Left renal pelvis (tissue), 4 donors: Measurements from ENCODE around the gene TRIM59. TPM values are rescaled to one million over a fixed set of nuclear protein-coding genes. Genes with fewer than 3 reads are reported as not detected.
A peak's percentile ranks its signal among the peaks of the same experiment; 100 is the strongest.

Experiments used
- DNase-seq, 4 donors: peaks; one replicate each; pipeline ENCODE4 v3.0.0-alpha.2; 2013; ENCODE audit warnings: low read depth in 4 of 4, low spot score in 3 of 4
- polyA plus RNA-seq, 4 donors: library from polyadenylated mRNA; unstranded; fragments of 120-200 nt; gene quantifications; one replicate each; pipeline ENCODE4 v1.2.1, GENCODE V29; 2013; ENCODE audit not compliant: insufficient read length in 4 of 4

Gene TRIM59
- polyA plus RNA-seq, 4 donors: 15.6 to 18.0 (median 17.5) TPM

DNA sequence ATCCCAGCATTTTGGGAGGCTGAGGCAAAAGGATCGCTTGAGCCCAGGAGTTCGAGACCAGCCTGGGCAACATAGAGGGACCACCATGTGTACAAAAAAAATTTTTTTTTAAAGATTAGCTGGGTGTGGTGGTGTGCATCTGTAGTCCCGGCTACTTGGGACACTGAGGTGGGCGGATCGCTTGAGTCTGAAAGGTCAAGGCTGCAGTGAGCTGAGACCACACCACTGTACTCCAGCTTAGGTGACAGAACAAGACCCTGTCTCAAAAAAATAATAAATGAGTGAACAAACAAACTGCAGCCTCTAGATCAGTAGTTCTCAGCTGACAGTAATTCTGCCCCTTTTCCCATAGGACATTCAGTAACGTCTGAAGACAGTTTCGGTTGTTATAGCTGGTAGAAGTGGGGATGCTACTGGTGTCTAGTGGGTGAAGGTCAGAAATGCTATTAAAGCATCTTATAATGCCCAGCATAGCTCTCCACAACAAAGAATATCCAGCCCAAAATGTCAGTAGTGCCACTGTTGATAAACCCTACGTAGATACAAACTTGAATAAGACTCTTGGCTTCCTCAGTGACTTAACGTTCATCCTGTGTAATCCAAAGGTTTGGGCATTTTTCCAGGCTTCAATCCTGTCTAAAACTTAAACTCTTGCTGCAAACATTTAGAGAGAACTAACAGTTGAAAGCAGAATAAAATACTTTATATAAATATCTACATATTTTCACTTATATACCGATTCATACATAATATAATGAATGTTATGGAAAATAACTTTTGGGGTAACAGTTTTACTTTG lies 39.6 kb downstream of the TRIM59 start:
- DNase-seq: no peak

DNA sequence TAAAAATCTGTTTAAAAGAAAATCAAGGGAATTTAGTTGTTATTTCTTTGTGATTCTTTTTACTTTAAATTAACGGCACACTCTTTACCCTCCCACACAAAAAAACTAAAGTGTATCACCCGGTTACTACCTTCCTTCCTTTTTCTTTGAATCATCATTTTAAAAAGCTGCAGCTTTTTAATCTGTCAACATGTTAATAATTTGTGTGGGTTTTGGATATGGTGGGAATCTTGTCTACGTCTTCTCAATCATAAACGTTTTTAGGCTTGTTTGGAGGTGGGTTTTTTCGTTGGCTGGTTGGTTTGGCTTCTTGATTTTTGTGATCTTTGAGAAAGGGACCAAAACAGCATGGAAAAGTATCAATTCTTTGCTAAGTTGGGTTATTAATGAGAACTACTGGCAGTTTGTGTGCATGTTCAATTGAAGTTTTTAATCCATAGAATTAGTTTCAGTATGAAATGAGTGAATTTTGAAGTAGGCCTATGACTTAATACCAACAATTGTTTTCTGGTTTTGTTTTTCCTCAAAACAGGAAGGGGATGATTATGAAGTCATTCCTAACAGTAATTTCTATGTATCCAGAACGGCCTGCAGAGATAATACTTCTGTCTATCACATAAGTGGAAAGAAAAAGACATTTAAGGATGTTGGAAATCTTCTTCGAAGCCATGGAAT lies 45.7 kb downstream of the TRIM59 start:
- no peak for DNase-seq

DNA sequence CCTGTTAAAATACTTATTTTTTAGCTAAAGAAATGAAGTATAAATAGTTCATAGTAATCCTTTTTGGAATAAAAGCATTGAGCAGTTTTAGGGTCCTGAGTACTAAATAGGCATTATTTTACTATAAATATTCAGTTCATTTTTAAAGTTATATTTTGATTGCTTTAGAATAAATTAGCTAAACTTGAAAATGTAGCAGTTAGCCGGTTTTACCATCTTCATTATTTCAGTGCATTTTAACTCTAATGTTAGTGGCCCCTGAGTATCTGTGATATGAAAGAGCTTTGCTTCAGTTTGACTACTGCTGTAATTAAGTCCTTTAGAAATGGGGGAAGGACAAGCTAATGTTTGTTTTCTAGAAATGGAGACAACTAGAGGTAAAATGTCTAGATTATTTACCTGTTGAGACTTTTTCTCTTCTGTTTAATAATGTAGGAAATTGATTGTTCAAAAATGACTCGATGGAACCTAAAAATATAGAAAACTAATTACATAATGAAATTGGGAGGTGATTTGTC lies 46.5 kb downstream of the TRIM59 start:
- no peak for DNase-seq

DNA sequence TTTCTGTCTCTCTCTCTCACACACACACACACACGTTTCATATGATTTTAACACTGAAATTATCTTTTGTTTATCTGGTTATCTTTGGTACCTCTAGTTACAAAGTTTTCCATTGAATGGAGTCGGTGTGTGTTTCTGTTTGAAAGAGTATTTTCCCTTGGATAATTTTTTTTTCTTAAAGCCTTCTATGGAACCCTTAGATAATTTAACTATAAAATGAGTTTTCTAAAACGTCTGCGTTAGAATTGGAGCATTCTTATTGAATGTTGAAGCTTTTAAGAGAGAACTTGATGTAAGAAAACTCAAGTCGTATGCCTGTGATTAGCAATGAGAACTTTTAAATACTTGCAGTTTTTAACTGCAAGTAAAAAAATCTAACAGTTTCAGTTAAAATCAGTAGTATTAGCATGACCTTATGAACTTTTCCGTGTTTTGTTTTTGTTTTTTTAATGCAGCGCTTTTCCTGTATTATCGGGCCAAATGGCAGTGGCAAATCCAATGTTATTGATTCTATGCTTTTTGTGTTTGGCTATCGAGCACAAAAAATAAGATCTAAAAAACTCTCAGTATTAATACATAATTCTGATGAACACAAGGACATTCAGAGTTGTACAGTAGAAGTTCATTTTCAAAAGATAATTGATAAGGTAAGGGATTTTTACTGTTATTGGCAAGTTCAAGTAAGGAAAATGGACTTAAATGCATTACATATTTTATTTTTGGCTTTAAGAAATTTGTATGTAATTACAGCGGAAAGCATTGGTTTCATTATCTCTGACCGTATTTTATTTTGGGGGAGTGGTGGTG lies 47.2 kb downstream of the TRIM59 start:
- DNase-seq: no peak

GRCh38 chr3:160401291-160402095 lies 48.1 kb downstream of the TRIM59 start:
- no peak for DNase-seq

DNA sequence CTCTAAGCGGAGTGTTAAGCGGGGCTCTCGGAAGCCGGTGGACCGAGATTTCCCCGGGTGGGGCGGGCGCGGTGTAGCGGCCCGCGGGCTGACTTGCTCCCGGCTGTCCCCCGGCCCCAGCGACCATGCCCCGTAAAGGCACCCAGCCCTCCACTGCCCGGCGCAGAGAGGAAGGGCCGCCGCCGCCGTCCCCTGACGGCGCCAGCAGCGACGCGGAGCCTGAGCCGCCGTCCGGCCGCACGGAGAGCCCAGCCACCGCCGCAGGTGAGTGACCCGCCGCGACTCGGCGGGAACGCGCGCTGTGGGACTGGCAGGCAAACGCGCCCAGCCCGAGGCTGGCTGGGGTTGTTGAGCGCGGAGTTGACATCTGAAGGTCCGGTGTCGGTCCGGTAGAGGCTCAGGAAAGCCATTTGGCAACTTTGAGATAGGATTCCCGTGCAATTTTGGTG lies 48.9 kb downstream of the TRIM59 start:
- DNase-seq: no peak

- no peak for DNase-seq
Measured at GRCh38 chr3:160400030-160400701, 49.4 kb downstream of the TRIM59 start.

DNA sequence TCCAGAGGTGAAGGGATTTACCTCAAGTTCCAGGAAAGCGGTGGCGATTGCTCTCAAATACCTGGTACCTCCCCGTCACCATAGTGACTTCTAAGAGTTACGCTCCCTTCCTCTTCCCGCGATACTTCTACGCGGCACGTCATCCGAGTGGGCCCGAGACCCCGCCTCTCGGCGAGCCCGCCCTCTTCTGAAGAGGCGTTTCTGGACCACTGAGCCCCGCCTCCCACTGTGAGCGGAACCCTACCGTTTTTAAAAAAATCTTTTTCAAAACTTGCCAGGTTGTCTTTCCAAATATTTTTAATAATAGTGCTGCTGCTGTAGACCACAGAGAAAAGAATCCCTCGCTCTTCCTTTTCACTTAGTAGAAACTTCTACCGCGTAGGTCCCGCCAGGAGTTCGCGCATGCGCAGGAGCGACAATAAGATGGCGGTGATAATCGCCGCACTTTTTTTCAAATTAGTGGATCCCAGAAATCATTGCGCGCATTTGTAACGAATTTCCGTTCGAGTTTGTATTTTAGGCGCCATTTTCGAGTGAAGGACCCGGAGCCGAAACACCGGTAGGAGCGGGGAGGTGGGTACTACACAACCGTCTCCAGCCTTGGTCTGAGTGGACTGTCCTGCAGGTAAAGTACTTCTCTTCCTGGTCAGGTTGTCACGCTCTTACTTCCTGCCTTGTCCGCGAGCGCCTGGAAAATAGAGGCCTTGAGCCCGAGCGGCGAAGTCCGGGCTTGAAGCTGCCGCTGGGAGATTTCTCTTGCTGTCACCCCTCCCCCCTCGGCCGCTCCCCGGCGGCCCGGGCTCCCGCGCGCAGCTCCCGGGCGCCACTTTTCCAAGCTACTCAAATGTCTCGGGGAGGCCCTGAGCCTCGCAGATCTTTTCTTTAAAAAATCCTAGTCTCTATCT lies 50.2 kb downstream of the TRIM59 start, which contains the start of the genes IFT80 and SMC4:
IFT80 (minus strand) TSS at position 101 of the 905 bp plus-strand sequence. CDS start 14,625 bp downstream, outside the sequence.
SMC4 (plus strand) TSS at position 526 of the 905 bp plus-strand sequence. CDS start 1,177 bp downstream, outside the sequence.
- DNase-seq: peak; percentile 92 to 95 (median 92)

- DNase-seq: no peak
Measured at GRCh38 chr3:160398820-160399124, 50.8 kb downstream of the TRIM59 start.

DNA sequence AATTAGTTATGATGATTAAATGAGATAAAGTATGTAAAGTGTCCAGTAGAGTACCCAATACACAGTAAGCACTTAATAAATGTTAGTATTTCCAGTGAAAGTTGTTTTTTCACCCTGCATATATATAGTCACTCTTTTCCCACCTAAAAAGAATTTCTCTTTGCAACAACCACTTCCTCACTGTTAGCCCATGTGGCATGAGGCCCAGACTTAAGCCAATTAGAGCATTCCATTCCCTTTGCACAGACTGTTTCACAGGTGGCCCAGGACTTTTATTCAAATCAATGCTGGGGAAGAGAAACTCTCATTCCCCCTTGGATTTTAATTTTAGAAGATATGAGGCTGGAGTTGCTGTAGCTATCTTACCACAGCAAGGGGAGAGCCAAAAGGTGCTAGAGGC lies 54.3 kb downstream of the TRIM59 start:
- DNase-seq: no peak

DNA sequence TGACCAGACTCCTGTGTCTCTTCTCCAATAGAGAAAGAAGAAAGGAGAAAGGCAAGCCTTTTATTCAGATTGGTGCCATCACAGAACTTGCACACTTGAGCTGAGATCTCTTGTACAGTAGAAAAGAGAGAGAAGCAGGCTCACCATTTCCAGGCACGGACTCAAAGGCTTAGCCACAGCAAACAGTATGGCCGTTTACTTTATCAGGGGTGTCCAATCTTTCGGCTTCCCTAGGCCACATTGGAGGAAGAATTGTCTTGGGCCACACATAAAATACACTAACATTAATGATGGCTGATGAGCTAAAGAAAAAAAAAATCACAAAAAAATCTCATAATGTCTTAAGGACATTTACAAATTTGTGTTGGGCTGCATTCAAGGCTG lies 55.6 kb downstream of the TRIM59 start:
- DNase-seq: no peak

DNA sequence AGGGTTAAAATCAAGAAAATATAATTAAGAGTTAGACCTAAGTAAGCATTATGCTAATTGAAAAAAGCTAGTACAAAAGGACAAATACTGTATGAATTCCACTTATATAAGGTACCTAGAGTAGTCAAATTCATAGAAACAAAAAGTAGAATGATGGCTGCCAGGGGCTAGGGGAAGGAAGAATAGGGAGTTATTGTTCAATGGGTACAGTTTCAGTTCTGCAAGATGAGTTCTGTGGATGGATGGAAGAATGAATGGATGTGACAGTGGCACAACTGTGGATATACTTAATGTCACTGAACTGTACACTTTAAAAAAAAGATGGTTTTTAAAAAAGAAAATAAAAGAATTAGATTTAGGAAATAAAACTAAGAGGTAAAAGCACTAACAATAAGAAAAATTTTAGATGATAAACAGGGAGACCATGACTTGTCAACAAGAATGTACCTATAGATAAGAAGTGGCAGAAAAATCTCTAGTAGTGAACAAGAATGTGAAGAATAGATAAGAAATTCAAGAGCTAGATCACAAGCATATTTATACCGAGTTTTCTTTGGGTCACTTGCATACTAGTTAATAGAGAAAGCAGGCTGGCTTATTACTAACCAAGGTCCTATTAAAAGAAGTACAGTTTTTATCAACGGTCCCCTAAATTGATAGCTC lies 56.1 kb downstream of the TRIM59 start:
- no peak for DNase-seq

- no peak for DNase-seq
Measured at GRCh38 chr3:160392798-160393197, 56.8 kb downstream of the TRIM59 start.

GRCh38 chr3:160390565-160391138 lies 58.9 kb downstream of the TRIM59 start:
- no peak for DNase-seq
